Hematopoietic multipotent progenitor cell treated with erythropoietin and hydrocortisone succinate and interleukin-3 and kit ligand, for 6 days (in vitro differentiated cells): ENCODE data around the gene RGS7.

Source experiments
- DNase-seq: peaks from one replicate; pipeline ENCODE4 v3.0.0-alpha.2; 2015

RGS7 gene

DNA sequence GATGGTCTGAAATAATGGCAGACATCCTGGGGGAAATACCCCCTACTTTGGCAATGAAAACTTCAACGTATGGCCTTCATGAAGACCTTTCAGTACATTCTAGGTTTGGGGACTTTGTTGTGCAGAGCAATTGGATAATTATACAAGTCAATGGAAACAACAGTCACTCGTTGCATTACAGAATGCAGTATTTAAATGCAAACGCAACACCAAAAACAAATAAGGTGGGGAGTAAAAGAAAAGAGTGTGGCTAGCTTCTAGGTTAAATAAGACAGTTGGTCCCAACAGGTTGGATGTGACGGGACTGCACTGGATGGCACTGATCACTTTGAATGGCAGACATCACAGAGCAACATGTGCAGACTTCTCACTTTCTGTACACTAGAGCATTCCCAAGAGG is 386.8 kb downstream of the RGS7 start:
- DNase-seq, result no peak

DNA sequence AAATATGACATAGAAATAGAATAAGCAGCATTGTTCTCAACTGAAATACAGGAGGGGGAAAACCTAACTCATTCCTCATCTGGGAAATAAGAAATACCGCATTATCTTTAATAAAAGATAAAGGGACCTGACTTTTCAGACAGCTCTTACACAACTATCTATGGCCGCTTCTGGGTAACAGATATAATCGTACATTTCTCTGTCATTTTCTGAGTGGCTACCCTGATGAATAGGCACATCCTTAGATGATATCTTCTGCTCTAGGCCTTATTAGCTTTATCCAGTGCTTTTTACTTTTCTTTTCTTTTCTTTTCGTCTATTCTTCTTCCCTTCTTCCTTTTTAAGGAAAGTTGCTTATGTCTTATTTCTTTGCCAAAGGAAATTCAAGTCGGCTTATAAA is 388.1 kb downstream of the RGS7 start:
- no peak for DNase-seq

DNA sequence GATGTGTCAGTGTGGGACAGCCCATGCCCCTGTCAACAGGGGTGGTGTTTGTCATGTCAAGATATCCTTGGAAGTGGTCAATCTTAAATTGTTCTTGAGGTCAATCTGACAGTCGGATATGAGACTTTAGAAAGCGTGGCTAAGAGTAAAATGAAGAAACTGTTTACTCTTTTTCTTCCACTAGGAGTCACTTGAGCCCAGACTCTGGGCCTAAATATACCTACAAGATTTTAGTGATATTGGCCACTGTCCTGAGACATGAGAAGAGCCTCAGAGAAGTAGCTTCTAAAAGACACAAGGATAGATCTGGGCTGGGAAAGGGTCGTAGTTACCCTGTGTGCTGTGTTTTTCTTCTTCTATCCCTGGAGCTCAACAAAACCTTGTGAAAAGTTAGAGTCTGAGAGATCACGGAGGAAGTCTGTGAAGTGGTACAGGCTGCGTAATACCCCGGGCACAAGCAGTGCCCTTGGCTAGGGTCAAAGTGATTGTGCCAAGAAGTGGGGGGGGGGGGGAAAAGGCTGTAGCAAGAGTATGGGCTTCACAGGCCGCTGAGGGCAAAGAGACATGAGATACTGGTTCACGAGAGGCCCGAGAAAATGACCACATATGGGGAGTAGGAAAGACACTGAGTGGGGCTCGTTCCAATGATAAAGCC is 389.8 kb downstream of the RGS7 start:
- DNase-seq, result no peak

DNA sequence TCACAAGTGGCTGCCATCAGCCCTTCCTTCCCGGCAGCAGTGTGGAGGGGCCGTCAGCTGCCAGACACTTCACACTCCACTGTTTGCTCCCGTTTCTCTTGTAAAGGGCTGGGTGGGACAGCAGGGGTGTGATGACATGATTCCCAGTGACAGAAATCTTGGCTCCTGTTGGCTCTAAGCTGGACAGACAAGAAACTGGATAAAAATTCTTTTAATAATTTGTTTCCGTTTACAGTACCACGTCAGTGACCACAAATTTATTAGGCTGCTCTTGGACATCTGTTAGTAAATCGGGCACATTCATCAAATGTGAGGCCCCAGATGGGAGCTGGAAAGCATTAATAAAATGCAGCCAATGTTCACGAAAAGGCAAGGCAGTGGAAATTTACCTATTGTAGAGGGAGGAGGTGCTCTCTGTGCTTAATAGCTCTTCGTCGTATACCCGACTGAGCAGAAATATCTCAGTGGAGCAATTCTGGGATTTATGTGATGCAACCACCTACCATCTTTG is 391.4 kb downstream of the RGS7 start:
- DNase-seq, result no peak

DNA sequence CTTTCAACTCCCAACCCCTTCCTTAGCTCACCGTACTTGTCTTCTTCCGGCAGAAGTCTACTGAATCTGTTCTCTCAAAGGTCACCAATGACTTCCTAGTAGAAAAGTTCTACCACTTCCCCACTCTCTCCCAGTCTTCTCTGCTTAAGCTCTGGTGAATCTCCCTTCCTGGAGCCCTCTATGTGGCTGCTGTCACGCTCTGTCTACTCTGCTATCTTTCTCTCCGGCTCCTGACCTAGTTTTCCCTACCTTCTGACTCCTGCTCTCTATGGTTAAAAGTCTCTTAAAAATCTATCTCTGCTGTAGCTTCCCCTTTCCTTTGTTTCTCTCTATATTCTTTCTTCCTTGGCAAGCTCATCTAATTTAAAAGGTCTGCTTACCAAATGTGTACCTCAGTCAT is 394.9 kb downstream of the RGS7 start:
- DNase-seq, result no peak

DNA sequence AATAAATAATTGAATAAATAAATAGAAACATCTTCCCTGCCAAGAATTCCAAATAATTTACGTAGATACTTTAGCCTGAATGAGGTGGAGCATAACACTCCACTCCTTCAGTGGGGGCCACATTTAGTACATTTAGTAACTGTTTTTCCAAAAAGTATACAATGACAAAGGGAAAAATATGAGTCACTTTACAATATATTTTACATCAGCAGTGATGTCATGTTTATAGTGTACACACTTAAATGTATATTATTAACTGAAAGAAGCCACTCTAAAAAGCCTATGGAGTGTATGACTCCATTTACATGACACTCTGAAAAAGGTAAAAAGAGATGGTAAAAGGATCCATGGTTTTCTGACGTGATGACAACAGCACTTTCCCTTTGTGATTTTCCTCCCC is 400.6 kb downstream of the RGS7 start:
- no peak for DNase-seq

DNA sequence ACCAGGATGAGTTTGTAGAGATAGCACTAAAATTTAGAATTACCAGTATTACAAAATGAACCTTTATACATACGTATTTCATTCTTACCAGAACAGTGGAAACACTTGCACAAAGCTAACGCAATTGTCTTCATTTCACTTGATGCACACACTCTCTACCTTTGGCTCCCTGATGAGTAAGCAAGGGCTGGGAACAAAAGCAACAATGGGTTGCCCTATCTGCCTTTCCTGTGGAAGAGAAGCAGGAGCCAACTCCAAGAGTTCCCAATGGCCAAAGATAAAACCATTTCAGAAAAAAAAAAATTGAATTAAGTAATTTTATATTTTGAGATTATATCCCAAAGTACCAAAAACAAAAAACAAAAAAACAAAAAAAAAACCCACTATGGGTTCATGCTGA is 401.0 kb downstream of the RGS7 start:
- DNase-seq, result no peak

DNA sequence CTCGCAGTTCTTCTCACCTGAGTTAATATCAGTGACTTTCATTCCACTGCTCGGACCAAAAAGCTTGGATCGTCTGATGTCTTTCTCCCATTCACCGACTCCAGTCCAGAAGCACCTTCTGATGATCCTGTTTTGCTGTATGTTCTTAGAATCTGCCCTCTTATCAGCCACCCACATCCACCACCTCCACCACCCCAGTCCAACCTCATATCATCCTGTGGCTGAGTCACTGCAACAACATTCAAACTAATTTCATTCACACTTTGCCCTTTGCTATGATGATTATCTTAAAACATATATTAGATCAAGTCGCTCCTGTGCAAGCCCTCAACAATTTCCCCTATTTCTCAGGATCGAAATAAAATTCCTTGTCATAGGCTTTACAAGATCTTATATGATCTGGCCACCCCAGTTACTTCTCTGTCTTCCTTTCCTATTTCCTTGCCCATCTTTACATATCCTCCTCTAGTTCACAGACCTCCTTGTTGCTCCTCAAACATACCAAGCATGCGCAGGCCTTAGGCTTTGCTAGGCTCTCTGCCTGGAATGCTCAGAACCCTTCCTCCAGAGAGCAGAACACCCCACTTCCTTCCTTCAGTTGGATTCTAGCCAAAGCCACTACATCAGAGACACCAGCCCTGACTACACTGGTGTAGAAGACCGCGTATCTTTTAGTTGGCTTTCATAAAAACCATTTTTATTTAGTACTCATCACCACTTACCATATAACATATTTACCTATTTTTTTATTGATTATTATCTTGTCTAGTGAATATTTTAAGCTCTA is 409.4 kb downstream of the RGS7 start:
- peak; percentile 1 for DNase-seq

DNA sequence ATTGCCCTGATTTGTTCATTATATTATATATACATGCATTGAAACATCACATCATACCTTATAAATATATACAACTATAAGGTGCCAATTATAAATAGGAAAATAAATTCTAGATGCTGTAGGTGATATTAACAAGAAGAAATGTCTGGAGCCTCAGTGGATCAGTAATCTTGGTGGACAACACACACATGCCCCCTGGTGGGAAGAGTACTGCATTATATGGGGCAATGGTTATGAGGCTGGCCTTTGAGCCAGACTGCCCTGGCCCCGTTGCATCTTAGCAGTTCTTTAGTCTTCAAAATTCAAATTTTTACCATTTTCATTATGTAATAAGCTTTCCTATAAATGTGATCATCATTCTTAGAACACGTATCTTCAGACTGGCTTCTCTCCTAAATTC is 410.1 kb downstream of the RGS7 start:
- DNase-seq, result peak; percentile 65

DNA sequence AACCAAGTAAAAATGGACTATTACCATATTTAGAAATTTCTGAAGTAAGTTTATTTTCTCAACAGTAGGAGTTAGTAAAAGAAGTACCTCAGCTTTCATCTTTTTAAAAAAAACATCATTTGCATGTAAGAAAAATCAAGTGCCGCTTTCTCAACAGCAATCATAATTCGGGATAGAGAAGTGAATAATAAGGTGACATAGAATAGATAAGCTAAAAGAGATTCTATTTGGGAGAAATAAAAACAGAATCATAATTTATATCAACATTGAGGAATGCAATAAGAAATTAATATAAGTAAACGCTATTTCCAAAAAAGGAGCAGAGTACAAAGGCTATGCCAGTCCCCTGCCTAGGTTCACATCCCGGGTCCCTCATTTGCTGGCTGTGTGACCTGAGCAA is 414.1 kb downstream of the RGS7 start:
- no peak for DNase-seq

DNA sequence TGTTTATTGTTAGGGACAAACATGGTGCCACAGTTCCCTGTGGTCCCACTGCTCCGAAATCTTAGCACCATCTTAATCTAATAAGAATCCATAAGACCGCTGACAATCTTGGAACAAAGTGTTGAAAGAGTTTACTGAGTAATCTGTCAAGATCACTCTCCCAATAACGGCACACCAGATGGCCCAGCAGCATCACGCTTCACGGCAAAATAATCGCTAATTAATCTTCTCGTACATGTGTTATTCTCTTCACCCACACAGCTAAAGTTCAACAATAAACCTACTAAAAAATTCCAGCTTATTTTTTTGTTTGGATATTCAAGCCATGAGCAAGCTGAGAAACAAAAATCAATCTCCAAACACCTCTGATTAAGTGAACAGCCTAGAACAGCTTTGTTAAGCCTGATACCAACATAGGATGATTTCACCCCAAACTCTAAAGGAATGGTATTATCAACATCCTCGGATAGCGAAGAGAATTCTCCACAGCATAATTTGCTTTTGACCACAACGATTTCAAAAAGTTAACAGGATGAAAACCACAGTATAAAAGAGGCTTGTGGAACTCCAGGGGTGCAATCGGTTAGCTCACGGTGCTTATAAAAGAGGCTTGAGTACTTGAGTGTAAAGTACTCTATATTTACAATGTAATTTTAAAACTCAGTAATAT is 415.2 kb downstream of the RGS7 start:
- DNase-seq, result no peak

DNA sequence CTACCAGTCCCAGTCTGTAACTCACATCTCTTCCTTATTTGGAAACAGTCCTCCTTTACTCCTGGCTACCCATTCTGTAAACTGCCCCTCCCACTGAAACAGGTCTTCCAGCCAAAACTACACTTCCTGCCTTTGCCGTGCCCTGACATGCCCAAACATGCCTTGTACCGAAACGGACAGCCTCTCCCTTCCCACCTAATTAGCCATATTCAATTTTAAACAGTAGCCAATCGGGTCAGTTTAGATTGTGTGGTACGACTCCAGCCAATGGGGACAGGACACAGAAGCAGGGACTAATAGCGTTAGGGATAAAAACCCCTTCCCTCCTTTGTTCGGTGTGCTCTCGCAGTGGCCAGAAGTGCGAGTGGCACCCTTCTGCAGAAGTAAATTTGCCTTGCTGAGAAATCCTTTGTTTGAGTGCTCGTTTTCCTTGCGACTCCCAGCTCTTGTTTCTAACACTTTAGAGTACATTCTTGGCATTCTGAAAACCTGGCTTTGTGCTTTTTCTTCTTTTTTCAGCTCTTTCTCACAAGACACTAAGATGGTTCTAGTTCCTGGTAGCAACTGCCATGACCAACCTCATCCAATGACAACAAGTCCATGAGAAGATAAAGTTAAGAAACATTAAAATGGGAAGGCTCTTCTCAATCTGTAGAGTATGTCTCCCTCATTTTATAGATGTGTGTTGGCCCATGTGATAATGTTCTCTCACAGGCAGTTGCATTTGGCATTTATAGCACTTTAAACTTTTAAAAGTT is 419.9 kb downstream of the RGS7 start:
- no peak for DNase-seq

DNA sequence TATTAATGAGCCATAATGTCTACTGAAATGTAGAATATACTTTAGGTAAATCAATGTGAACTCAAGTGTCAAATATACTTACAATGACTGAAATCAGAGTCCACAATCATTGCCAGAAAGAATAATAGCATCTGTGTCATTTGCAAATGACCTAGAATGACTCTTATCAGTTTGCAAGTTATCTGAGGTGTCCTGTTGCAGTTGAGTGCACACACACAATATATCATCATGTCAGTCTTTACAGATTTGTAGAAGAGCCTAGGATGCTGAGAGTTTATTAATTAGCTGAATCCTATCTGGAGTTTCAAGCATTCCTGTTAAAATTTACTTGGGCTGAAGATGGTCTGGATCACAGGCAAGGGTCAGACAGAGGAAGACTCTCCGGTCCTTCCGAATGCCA is 421.1 kb downstream of the RGS7 start:
- DNase-seq, result no peak

DNA sequence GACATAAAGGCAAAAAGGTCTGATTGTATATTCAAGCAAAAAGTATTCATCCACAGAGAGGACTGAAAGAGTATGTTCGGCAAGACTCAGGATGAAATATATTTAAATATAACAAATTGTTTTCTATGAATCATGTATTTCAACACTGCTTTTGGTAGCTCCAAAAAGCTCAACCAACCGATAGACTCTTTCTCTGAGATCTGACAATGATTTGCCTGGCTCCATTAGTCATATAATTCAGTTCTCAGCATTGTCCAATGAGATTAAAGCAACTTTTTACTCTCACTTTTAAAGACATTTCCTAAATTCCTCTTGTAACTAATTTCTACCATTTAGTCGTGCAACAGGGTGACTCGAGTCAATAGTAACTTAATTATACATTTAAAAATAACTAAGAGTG is 426.0 kb downstream of the RGS7 start:
- no peak for DNase-seq

DNA sequence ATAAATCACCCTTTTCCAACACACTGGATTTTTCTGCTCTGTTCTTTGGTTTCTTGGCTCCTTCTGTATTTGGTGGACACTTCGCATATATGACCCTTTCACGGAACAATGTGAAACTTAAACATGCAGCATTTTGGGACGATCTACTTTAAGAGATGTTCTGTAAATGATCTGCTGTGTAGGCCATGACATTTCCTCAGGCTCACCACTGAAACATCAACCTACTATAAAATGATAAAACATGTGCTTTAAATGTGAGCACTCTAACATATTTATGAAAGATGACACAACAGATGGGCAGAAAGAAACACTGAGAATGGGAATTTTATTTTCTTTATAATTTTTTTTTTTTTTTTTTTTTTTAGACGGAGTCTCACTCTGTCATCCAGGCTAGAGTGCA is 428.7 kb downstream of the RGS7 start:
- DNase-seq, result no peak

DNA sequence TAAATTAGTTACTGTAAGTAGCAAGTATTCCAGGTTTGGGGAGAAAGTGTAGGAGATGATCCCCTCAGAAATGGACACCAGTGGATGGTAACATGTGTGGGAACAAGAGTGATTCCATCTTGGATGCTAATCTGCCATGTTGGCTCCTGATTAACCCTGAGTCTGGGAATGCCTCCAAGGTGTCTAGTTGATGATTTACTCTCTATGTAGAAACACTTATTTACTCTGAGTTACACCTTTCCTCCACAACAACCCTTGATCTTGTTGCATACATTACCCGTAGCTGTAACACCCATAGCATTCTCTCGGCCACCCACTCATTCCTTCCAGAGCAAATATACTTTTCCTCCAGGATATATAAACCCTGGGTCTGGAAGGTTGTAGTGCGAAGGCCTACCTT is 429.2 kb downstream of the RGS7 start:
- no peak for DNase-seq

DNA sequence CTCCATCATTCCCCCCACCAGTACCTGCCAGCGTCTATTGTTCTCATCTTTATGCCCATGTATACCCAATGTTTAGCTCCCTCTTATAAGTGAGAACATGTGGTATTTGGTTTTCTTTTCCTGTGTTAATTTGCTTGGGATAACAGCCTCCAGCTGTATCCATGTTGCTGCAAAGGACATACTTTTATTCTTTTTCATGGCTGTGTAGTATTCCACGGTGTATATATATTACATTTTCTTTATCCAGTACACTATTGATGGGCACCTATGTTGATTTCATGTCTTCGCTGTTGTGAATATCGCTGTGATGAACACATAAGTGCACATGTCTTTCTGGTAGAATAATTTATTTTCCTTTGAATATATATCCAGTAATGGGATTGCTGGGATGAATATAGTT is 431.7 kb downstream of the RGS7 start:
- DNase-seq, result no peak

DNA sequence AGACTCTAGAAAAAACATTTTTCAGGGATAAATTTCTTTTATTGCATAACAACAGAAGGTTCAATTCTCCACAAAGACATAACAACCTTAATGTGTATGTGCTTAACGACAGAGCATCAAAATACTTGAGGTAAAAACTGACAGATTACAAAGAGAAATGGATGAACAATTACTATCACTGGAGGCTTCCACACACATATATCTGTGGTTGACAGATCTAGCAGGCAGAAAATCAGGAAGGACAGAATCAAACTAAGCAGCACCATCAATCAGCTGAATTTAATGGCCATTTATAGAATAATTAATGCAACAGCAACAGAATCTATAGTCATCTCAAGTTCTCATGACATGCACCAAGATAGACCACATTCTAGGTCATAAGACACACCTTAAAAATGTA is 439.0 kb downstream of the RGS7 start:
- DNase-seq, result no peak

DNA sequence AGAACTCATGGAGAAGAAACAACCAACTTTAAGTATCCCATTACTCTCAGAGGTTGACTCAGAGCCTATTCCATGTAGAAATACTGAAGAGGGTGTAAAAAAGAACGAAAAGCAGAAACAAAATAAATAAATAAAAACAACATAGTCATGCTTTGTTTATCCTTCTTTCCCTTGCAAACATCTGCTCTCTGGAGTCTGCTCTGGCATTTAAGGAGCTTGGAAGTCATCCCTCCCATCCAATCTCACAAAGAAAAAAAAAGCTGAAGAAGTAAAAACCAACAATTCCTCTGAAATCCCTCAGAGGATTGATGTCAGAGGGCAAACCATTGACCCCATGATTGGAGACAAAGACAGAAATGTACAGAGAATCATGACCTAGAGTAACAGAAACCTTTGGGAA is 442.5 kb downstream of the RGS7 start:
- DNase-seq, result no peak

DNA sequence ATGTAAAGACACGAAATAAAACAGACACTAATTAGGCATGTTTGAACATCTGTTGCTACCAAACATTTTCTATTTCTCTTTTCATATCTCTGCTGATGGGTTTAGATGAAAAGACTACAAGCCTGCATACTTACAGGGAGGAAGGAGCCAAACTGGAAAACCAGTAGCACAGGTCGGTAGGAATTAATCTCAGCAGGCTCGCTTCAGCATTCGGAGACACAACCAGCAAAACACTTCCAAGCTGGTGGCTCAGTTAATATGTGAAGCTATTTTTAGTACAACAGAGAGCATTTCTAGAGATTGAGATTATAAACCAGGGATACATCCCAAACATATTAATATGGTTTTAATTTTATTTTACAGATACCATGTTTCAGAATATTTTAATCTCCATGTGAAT is 444.2 kb downstream of the RGS7 start:
- no peak for DNase-seq

DNA sequence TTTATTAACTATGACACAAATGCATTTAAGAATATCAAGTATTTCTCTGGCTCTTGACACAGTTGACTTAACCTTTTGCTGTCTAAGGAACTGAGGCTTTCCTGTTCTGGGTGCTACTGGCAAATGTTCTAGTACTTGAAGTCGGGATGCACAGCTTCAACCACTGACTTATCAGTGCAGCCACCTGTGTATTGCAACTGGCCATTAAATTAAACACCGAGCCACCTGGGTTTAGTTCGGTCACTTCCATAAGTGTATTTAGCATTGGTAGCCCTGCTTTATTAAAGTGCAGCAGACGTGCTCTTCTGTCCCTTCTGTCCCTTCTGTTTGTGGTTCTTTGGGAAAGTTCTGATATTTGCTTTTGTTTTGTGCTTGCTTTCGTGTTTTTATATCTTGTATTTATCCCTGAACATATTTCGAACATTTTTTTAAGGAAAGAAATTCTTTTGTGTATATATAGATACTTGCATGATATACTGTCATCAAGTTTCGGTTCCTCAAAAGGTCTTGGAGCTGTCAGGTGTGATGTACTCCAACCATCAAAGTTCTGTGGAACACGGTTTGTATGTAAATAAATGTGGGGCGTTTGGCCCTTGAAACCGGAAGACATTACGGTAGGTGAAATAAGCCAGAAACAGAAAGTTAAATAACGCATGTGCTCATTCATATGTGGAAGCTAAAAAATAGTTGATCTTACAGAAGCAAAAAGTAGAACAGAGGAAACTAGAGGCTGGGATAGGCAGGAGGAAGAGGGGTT is 447.1 kb downstream of the RGS7 start:
- no peak for DNase-seq

DNA sequence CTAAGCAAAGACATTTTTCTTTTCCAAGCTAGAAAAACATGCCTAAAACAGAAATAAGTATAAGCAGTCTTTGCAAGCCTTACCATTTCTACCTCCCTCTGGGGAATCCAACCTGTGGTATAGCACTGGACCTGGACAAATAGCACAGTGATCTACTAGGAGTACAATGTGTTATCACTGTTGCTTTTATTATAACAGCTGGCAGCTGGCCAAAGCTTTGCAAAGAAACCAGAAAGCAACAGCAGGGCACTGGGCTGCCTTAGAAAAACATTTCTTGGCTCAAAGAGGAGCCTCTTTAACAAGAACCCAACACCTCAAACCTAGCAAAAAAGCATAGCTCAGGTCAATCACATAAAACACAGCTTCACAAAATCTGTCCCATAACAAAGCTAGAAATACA is 450.5 kb downstream of the RGS7 start:
- peak; percentile 5 for DNase-seq
